ENCODE results near the gene SERINC3. TPM values are rescaled to one million over a fixed set of nuclear protein-coding genes. Genes with fewer than 3 reads are reported as not detected.

SERINC3 gene
- polyA plus RNA-seq, 1 donor from 2014 or later = 64.5 TPM

DNA sequence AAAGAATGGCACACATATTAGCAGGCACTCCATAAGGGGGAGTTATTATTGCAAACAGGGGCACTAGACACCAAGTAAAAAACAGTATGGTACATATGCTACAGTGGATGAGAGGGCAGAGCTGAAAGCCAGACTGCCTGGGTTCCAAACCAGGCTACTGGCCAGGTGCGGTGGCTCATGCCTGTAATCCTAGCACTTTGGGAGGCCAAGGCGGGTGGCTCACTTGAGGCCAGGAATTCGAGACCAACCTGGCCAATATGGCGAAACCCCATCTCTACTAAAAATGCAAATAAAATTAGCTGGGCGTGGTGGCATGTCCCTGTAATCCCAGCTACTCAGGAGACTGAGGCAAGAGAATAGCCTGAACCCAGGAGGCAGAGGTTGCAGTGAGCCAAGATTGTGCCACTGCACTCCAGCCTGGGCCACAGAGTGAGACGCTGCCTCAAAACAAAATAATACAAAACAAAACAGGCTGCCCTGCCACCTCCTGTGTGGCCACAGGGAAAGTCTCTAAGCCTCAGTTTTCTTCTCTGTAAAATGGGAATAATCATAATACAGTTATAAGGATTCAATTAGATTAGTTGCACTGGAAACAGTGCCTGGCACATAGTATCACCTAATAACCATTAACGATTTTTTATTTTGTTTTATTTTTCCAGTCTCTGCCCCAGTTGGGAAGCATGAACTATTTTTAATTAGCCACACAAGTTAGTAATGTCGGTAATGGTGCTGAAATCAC, 53.7 kb downstream of the SERINC3 start:
- H3K9ac ChIP-seq (ENCODE audit: low read length) = no peak overlapping the region
- H2AFZ ChIP-seq (ENCODE audit: low read depth, low read length) = no peak overlapping the region
- no peak overlapping the region for H3K27ac ChIP-seq (ENCODE audit: low read length)

DNA sequence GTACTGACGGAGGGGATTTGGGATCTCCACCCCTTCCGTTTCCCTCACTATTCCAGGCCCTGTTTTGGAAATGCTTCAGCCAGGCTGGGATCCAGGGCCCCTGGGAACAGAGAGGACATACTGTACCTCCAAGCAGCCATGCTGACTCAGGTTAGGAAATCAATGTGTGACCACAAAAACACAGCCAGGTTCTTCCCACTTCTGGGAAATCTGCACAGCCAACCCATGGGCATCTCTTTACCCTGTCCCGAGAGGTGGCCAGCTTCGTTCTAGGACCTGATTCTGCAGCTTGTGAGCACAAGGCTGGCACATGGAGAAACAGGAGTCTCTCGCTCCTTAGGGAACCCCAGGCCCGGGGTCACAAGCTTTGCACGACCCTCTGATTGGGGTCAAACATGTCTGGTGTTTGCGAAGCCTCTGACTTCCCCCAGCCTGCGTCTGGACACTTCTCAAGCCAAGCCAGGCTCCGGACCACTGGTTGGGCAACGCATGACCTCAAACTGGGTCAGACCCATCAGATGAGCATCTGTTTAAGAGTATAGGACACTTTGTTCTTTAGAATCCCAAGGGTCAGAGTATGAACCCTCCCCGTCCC, 54.5 kb downstream of the SERINC3 start:
- Histone ChIP-seq H3K27ac (ENCODE audit: low read length) (no peak overlapping the region), H3K9me3 (ENCODE audit: low read length) (no peaks in the 10 kb centered on the region), H3K27me3 (ENCODE audit: insufficient read depth, low read depth, low read length) (no peaks in the 10 kb centered on the region), H4K20me1 (ENCODE audit: insufficient read depth) (no peaks in the 10 kb centered on the region), H3K4me3 (ENCODE audit: low read length) (no peak overlapping the region), H3K4me2 (ENCODE audit: low read length) (no peak overlapping the region), H3F3A (ENCODE audit: insufficient read depth, low read length, poor library complexity, severe bottlenecking) (no peaks in the 10 kb centered on the region), H2AFZ (ENCODE audit: low read depth, low read length) (no peak overlapping the region), H3K9me2 (ENCODE audit: insufficient read depth, low read length) (no peaks in the 10 kb centered on the region), H3K9ac (ENCODE audit: low read length) (no peak overlapping the region), H3K36me3 (ENCODE audit: insufficient read depth, low read length) (no peaks in the 10 kb centered on the region), H3K79me2 (replicated peaks; ENCODE audit: insufficient read depth, low read length) (no peaks in the 10 kb centered on the region)
- no peak for TF ChIP-seq TAF1 (IDR thresholded peaks at IDR 0.05; ENCODE audit: low read depth)
- no peak for TF ChIP-seq MXI1 (conservative IDR thresholded peaks at IDR 0.05; ENCODE audit: poor library complexity, severe bottlenecking)
- TF ChIP-seq RAD21 (conservative IDR thresholded peaks at IDR 0.05) = no peak
- no peak for TF ChIP-seq POLR2AphosphoS5 (IDR thresholded peaks at IDR 0.05)

More for the DNA sequence above, 53.7 kb downstream of the SERINC3 start:
- no peaks in the 10 kb centered on the region for H4K20me1 ChIP-seq (ENCODE audit: insufficient read depth)
- no peaks in the 10 kb centered on the region for H3K36me3 ChIP-seq (ENCODE audit: insufficient read depth, low read length)
- no peaks in the 10 kb centered on the region for H3F3A ChIP-seq (ENCODE audit: insufficient read depth, low read length, poor library complexity, severe bottlenecking)
- no peaks in the 10 kb centered on the region for H3K27me3 ChIP-seq (ENCODE audit: insufficient read depth, low read depth, low read length)
- no peaks in the 10 kb centered on the region for H3K9me3 ChIP-seq (ENCODE audit: low read length)
- H3K4me2 ChIP-seq (ENCODE audit: low read length) = no peak overlapping the region
- no peak overlapping the region for H3K4me3 ChIP-seq (ENCODE audit: low read length)
- no peak for TF ChIP-seq MXI1 (conservative IDR thresholded peaks at IDR 0.05; ENCODE audit: poor library complexity, severe bottlenecking)
- TF ChIP-seq POLR2AphosphoS5 (IDR thresholded peaks at IDR 0.05) = no peak
- no peak for TF ChIP-seq EZH2 (IDR thresholded peaks at IDR 0.05; ENCODE audit: borderline replicate concordance, insufficient read depth, low read length, poor library complexity, severe bottlenecking)
- TF ChIP-seq RAD21 (conservative IDR thresholded peaks at IDR 0.05) = no peak
- TF ChIP-seq, protein P1, sequence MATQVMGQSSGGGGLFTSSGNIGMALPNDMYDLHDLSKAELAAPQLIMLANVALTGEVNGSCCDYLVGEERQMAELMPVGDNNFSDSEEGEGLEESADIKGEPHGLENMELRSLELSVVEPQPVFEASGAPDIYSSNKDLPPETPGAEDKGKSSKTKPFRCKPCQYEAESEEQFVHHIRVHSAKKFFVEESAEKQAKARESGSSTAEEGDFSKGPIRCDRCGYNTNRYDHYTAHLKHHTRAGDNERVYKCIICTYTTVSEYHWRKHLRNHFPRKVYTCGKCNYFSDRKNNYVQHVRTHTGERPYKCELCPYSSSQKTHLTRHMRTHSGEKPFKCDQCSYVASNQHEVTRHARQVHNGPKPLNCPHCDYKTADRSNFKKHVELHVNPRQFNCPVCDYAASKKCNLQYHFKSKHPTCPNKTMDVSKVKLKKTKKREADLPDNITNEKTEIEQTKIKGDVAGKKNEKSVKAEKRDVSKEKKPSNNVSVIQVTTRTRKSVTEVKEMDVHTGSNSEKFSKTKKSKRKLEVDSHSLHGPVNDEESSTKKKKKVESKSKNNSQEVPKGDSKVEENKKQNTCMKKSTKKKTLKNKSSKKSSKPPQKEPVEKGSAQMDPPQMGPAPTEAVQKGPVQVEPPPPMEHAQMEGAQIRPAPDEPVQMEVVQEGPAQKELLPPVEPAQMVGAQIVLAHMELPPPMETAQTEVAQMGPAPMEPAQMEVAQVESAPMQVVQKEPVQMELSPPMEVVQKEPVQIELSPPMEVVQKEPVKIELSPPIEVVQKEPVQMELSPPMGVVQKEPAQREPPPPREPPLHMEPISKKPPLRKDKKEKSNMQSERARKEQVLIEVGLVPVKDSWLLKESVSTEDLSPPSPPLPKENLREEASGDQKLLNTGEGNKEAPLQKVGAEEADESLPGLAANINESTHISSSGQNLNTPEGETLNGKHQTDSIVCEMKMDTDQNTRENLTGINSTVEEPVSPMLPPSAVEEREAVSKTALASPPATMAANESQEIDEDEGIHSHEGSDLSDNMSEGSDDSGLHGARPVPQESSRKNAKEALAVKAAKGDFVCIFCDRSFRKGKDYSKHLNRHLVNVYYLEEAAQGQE (IDR thresholded peaks at IDR 0.05; ENCODE audit: borderline replicate concordance) = no peak
- no peak for TF ChIP-seq SMC3 (conservative IDR thresholded peaks at IDR 0.05; ENCODE audit: poor library complexity)
- no peak for TF ChIP-seq EP300 (conservative IDR thresholded peaks at IDR 0.05; ENCODE audit: poor library complexity, severe bottlenecking)
- no peak for TF ChIP-seq TAF1 (IDR thresholded peaks at IDR 0.05; ENCODE audit: low read depth)
- TF ChIP-seq, protein P2, sequence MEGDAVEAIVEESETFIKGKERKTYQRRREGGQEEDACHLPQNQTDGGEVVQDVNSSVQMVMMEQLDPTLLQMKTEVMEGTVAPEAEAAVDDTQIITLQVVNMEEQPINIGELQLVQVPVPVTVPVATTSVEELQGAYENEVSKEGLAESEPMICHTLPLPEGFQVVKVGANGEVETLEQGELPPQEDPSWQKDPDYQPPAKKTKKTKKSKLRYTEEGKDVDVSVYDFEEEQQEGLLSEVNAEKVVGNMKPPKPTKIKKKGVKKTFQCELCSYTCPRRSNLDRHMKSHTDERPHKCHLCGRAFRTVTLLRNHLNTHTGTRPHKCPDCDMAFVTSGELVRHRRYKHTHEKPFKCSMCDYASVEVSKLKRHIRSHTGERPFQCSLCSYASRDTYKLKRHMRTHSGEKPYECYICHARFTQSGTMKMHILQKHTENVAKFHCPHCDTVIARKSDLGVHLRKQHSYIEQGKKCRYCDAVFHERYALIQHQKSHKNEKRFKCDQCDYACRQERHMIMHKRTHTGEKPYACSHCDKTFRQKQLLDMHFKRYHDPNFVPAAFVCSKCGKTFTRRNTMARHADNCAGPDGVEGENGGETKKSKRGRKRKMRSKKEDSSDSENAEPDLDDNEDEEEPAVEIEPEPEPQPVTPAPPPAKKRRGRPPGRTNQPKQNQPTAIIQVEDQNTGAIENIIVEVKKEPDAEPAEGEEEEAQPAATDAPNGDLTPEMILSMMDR (IDR thresholded peaks at IDR 0.05; ENCODE audit: poor library complexity, severe bottlenecking) = no peak
- no peaks in the 10 kb centered on the region for H3K79me2 ChIP-seq (replicated peaks; ENCODE audit: insufficient read depth, low read length)
- no peaks in the 10 kb centered on the region for H3K9me2 ChIP-seq (ENCODE audit: insufficient read depth, low read length)

All from neural cell (in vitro differentiated cells).